HG02623 (cell line): ENCODE results near the gene C1orf198.

ENCODE experiments used
- ATAC-seq: cut with Tn5 transposase; IDR thresholded peaks from one replicate; pipeline ENCODE4 v1.9.1; 2021; ENCODE audit warnings: moderate library complexity; ENCODE audit not compliant: unreplicated experiment

The C1orf198 gene

GRCh38 chr1:230836793-230837192, 31.5 kb downstream of the C1orf198 start:
- ATAC-seq = no peak

- ATAC-seq = no peak
Observed at GRCh38 chr1:230836347-230836746, 32.0 kb downstream of the C1orf198 start.

- no peak for ATAC-seq
Observed at GRCh38 chr1:230834292-230834691, 34.0 kb downstream of the C1orf198 start.

GRCh38 chr1:230833511-230833910, 34.8 kb downstream of the C1orf198 start:
- ATAC-seq = no peak

GRCh38 chr1:230832476-230832875, 35.8 kb downstream of the C1orf198 start:
- ATAC-seq = no peak

- no peak for ATAC-seq
Observed at GRCh38 chr1:230831771-230832170, 36.5 kb downstream of the C1orf198 start.

- no peak for ATAC-seq
Observed at GRCh38 chr1:230828421-230828820, 39.9 kb downstream of the C1orf198 start.

GRCh38 chr1:230827801-230828200, 40.5 kb downstream of the C1orf198 start:
- no peak for ATAC-seq

GRCh38 chr1:230827081-230827681, 41.1 kb downstream of the C1orf198 start:
- no peak for ATAC-seq

- ATAC-seq = no peak
Observed at GRCh38 chr1:230826166-230826875, 42.0 kb downstream of the C1orf198 start.

- ATAC-seq = no peak
Observed at GRCh38 chr1:230825761-230826160, 42.6 kb downstream of the C1orf198 start.

- no peak for ATAC-seq
Observed at GRCh38 chr1:230824919-230825721, 43.2 kb downstream of the C1orf198 start.

GRCh38 chr1:230824551-230824918, 43.8 kb downstream of the C1orf198 start:
- ATAC-seq = no peak

- ATAC-seq = no peak
Observed at GRCh38 chr1:230823931-230824381, 44.4 kb downstream of the C1orf198 start.

GRCh38 chr1:230823426-230823825, 44.9 kb downstream of the C1orf198 start:
- ATAC-seq = no peak

GRCh38 chr1:230822092-230822581, 46.2 kb downstream of the C1orf198 start:
- no peak for ATAC-seq

GRCh38 chr1:230821346-230821745, 47.0 kb downstream of the C1orf198 start:
- ATAC-seq = no peak

- ATAC-seq = no peak
Observed at GRCh38 chr1:230820568-230820967, 47.8 kb downstream of the C1orf198 start.

- no peak for ATAC-seq
Observed at GRCh38 chr1:230819976-230820375, 48.3 kb downstream of the C1orf198 start.

- no peak for ATAC-seq
Observed at GRCh38 chr1:230818901-230819300, 49.4 kb downstream of the C1orf198 start.

- ATAC-seq = no peak
Observed at GRCh38 chr1:230818367-230818766, 50.0 kb downstream of the C1orf198 start.

- ATAC-seq = no peak
Observed at GRCh38 chr1:230816018-230816417, 52.3 kb downstream of the C1orf198 start.
